Subcutaneous adipose tissue (tissue), 4 donors: ENCODE results near the gene RUNX2. TPM values are rescaled to one million over a fixed set of nuclear protein-coding genes. Genes with fewer than 3 reads are reported as not detected.

Experiments used
- CTCF ChIP-seq: fragments of 450-650 bp; IDR thresholded peaks from one replicate; pipeline ENCODE4 v1.5.1; 2016; ENCODE audit warnings: low read depth, mild to moderate bottlenecking, control low read depth, antibody characterized with exemption, moderate library complexity
- total RNA-seq, 4 donors: library from RNA; depleted of rRNA; stranded (reverse); fragments of >200 nt; gene quantifications; one replicate each; pipeline ENCODE4 v1.1.0, GENCODE V29; 2016

RUNX2 gene
- total RNA-seq, 4 donors from 2014 or later: 1.3 to 4.6 (median 2.6) TPM

- no peak for TF ChIP-seq CTCF
These were observed 269.3 kb downstream of the RUNX2 start for GRCh38 chr6:45597424-45597823.

GRCh38 chr6:45599053-45599452 is 270.9 kb downstream of the RUNX2 start:
- TF ChIP-seq CTCF: no peak

GRCh38 chr6:45605971-45606370 is 277.8 kb downstream of the RUNX2 start:
- no peak for TF ChIP-seq CTCF

GRCh38 chr6:45606831-45607400 is 278.8 kb downstream of the RUNX2 start:
- TF ChIP-seq CTCF: no peak

- no peak for TF ChIP-seq CTCF
These were observed 279.7 kb downstream of the RUNX2 start for GRCh38 chr6:45607798-45608197.

- no peak for TF ChIP-seq CTCF
These were observed 280.3 kb downstream of the RUNX2 start for GRCh38 chr6:45608252-45608913.

- no peak for TF ChIP-seq CTCF
These were observed 281.1 kb downstream of the RUNX2 start for GRCh38 chr6:45609141-45609638.
